HG02981 (cell line): ENCODE measurements around the gene MAGI2.
"Not testable (repeated sequence)": the region's sequence is repeated elsewhere in the genome, so short reads cannot be mapped to it uniquely, and the experiment has no call there.

Experiments
- ATAC-seq: cut with Tn5 transposase; IDR thresholded peaks from one replicate; pipeline ENCODE4 v1.9.1; 2021; ENCODE audit warnings: mild to moderate bottlenecking, moderate library complexity; ENCODE audit not compliant: unreplicated experiment

The MAGI2 gene

GRCh38 chr7:78265486-78265885 is 1188.0 kb downstream of the MAGI2 start:
- no peak for ATAC-seq

DNA sequence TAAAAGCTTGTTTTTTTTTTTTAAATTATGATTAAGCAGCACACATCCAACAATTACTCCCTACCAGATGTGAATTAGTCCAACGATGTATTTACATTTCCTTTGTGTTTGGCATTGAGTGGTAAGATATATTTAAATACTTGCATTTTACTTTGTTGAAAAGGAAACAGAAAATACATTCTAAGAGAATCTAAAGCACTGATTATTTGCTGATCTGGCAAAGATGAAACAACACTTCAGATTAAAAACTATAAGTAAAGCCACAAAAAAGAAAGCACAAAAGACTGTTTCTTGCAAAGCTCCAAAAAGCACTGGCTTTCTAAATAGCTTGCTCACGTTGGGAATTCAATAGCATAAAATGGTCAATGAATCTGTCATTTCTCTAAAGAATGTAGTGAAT is 1188.4 kb downstream of the MAGI2 start:
- no peak for ATAC-seq

GRCh38 chr7:78264105-78264504 is 1189.4 kb downstream of the MAGI2 start:
- no peak for ATAC-seq

DNA sequence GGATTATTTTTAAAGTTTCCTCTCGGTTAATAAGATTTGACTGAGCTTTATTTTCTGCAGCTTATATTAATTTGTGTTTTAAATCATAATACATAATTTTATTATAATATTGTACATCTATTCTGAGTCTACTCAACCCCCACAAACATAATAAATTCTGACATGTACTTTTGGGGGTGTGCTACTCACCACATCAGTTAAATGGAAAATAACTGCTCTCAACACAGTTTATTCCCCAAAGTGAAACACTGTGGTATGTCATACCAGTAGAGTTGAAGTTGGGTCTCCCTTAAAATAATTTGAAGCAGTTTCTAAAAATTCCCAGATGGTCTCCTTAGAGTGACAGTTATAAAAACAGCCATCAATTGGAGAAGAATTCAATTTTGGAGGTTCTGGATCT is 1191.7 kb downstream of the MAGI2 start:
- no peak for ATAC-seq

DNA sequence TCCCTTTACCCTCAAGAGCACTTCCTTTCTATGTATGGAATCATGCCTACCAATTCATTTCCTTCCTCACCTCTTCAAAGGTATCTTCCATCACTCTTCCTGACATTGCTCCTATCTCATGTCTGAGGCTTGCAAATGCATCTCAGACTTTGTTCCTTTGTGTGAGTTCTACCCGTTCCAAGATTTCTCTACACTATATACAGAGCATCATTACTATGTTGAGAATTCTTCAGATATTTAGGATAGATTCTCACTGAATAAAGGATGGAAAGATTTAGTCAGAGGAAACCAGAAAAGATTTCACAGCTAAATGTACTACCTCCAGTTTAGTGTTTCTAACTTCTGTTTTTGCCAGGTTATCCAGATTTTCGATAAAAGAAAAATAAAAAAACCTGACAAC is 1192.2 kb downstream of the MAGI2 start:
- ATAC-seq: no peak

DNA sequence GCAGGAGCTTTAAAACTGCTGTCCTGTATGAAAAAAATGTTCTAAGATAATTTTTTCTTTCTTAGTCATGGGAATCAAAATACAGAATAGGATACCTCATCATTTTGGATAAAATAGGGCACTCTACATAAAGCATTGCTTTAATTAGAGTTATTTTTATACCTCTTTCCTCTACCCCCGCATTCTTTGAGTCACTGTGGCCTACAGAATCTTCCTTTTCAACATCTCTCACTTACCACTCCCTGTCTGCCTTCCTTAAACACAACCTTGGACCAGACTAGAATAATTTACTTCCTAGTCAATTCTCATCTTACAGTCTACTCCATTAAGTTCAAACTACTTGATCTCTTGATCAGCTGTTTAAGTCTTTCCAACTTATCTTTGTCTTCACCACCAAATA is 1192.6 kb downstream of the MAGI2 start:
- no peak for ATAC-seq

- no peak for ATAC-seq
Measured at GRCh38 chr7:78254726-78255055, 1198.8 kb downstream of the MAGI2 start.

DNA sequence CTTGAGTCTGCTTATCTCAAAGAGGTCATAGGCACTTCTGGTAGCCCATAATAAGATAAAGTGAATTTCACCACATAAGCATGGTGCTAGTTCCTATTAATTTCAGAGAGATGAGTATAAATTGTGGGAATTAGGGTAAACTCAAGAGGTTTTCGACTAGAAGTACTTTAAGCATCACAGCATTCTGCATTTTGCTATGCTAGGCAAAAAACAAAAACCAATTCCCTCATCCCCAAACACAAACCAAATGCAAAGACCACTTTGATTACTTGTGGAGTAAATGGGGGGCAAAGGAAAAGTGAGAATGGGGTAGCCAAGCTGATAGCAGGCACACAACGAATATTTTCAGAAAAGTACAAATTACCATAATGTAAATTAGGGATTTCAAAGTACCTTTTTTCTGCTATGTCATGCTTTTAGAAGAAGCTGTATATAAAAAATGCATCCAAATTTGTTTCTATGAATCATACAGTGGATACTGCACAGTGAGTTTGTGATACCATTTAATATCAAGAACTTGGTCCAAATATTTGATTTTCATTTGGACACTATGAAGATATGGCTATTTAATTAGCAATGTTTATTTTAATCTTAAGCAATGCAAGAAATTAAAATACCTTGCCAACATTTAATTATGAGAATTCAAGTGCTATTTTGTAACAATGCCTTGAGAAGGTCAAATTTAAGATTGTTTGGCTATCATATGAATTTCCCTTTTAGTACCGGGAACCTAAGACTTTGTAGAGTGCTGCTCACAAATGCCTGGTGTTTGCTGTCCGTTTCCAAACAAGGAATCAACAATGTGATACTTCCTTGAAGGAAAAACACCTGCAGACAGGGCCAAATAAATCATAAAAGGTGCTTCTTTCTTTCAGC is 1199.4 kb downstream of the MAGI2 start:
- ATAC-seq: no peak

DNA sequence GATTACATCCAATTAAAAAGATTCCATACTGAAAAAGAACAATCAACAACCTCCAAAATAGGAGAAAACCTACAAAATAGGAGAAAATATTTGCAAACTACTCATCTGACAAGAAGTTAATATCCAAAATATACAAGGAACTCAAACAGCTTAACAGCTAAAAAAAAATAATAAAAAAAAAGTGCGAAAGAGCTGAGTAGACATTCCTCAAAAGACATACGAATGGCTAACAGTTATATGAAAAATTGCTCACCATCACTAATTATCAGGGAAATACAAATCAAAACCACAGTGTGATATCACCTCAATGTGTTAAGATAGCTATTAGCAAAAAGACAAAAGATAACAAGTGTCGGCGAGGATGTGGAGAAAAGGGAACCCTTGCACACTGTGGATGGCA is 1204.6 kb downstream of the MAGI2 start:
- ATAC-seq: no peak

DNA sequence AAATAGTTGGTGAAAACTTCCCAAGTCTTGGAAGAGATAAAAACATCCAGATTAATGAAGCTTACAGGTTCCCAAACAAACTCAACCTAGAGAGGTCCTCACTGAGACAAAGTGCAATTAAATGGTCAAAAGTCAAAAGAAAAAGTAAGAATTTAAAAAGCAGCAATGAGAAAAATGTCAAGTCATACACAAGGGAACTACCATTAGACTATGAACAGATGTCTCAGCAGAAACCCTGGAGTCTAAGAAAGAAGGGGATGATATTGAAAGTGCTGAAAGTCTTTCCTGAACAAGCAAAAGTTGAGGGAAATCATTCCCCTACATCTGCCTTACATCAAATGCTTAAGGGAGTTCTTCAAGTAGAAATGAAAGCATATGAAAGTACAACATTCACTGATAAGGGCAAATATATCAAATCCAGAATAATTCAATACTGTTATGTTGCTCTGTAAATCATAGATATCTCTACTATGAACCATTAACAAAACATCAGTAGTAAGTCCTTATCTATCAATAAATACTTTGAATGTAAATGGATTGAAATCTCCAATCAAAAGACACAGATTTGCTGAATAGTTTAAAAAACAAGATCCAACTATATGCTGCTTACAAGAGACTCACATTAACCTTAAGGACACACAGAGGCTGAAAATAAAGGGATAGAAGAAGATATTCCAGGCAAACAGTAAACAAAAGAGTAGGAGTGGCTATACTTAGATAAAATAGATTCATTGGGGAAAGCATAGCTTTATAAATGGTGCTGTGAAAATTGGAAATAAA is 1205.4 kb downstream of the MAGI2 start:
- no peak for ATAC-seq

DNA sequence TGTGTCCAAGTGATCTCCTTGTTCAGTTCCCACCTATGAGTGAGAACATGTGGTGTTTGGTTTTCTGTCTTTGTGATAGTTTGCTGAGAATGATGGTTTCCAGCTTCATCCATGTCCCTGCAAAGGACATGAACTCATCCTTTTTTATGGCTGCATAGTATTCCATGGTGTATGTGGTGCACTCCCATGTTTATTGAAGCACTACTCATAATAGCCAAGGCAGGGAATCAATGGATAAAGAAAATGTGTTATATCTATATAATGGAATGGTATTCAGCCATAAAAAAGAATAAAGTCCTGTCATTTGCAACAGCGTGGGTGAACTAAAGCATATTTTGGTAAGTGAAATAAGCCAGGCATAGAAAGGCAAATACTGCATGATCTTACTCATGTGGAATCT is 1213.3 kb downstream of the MAGI2 start:
- ATAC-seq: not testable (repeated sequence)

DNA sequence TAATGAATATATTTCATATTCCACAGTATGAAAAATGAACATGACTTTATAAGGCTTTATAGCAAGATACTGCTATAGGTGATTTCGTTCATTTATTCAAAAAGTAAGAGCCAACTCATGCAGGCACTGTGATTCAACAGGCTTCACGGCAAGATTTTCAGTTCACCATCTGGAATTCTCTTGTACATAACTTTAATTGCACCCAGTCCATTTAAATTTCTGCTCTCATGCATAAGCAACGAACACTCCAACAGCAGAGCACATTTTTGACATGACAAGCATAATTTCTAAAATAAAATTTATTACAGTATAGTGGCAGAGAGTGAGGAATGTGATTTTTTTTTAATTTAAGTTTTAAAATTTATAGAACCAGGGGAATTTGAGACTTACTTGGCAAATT is 1218.8 kb downstream of the MAGI2 start:
- no peak for ATAC-seq

- ATAC-seq: no peak
Measured at GRCh38 chr7:78232806-78233205, 1220.7 kb downstream of the MAGI2 start.

DNA sequence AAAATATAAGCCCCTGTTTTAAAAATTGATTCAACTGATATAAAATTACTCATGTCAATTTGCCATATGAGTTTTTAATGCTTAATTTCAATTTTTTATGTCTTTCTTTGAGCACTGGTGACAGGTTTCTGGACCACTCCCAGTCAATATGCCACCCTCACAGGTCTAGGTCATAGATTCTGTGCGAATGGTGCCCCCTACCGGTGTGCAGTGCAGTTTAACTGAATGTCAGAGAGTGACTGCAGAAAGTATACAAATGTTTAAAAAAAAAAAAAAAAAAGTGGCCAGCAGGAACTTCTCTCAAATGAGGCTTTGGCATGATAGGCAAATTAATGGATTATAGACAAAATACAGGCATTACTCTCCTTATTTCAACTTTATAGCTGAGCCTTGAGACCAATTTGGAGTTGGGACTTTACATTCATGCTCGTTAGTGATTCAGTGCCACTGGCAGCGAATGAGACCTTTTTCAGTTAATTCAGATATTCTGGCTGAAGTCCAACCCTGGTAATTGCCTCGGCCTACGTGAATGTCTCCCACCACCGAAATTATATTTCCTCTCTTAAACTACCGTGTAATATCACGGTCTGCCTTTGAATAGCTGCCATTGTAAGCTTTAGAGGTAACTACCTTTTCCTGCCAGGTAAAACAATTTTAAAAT is 1227.3 kb downstream of the MAGI2 start:
- no peak for ATAC-seq

- ATAC-seq: no peak
Measured at GRCh38 chr7:78225534-78225933, 1227.9 kb downstream of the MAGI2 start.

- no peak for ATAC-seq
Measured at GRCh38 chr7:78224923-78225322, 1228.5 kb downstream of the MAGI2 start.

DNA sequence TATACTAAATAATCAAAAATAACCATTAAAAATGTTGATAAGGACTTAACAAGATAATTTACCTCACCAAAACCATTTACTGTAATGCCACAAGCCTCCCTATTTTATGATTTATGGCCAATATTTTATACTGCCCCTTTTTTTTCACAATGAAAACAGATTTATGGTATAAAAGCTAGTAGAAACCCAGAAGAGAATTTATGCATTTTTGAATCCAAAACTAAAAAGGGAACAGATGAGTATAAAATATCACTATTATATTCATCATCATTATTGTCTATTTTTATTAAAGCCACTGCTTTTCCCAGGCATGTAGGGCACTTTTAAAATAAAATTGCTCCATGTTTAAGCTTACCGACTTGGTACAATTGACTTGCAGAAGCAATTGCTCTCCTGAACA is 1229.9 kb downstream of the MAGI2 start:
- no peak for ATAC-seq

DNA sequence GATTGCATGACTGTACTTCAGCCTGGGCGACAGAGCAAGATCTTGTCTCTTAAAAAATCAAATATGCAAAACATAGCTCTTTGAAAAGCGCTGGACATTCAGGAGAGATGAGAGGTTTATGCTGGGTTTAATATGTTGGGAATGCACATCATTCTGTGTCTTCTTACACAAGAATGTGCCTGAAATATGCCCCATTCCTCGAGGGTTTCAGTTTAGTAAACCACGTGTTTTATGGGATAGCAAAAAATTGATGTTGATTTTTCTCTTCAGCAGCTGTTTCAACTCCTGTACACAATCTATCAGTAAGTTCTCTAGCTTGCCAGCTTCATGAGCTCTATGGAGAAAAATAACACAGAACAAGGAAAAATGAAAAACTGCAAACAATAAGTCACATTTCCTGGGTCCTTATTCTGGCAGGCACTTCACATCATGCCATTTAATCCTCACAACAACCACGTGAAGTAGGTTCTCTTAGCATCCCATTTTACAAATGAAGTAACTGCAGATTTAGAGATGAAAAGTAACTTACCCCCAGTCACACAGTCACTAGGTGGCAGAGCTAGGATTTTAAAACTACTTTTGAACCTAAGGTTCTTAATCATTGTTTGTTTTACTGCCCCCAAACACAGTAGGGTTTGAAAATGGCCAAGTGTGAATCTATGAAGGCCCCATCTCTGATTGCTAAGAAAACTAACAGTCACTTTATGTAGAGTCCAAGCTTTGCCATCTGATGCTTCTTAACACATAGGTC is 1231.3 kb downstream of the MAGI2 start:
- ATAC-seq: no peak

DNA sequence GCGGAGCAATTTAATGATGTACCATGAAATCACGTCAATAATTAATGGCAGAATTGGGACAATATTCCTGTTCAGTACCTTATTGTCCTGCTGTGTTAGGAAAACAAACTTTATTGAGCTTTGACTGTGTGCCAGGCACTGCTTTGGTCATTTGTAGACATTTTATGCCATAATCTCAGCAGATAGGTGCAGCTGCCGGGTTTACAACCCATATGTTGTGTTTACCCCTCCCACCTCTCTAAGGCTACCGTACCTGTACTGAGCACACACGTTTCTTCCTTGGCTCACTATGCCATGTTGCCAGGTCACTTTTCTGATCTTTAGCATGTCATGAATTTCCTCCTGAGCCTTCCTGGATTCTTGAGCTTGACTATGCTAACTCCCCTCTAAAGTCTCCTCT is 1232.7 kb downstream of the MAGI2 start:
- no peak for ATAC-seq

- ATAC-seq: no peak
Measured at GRCh38 chr7:78218876-78219275, 1234.6 kb downstream of the MAGI2 start.

DNA sequence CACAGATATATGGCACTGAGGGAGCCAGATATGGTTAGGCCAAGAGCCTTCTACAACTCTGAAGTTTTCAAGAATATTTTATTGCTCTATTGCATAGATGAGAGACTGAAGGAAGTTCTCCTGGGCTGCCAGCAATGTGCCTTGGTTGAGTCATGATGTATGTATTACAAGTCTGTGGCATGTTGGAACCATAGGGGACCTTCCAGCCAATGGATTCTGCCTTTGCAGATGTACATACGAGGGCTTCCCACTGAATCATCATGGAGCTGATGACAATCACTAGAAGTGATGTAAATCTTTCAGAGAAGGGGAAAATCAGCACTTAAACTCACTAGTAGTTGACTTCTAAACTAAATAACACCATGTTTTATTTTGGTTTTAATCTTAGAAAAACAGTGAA is 1235.4 kb downstream of the MAGI2 start:
- no peak for ATAC-seq
